HG03064 (cell line): Measurements from ENCODE around the gene RNASE7.

Source experiments
- ATAC-seq: cut with Tn5 transposase; IDR thresholded peaks from one replicate; pipeline ENCODE4 v1.9.1; 2021; ENCODE audit warnings: low read depth; ENCODE audit not compliant: unreplicated experiment

The RNASE7 gene

DNA sequence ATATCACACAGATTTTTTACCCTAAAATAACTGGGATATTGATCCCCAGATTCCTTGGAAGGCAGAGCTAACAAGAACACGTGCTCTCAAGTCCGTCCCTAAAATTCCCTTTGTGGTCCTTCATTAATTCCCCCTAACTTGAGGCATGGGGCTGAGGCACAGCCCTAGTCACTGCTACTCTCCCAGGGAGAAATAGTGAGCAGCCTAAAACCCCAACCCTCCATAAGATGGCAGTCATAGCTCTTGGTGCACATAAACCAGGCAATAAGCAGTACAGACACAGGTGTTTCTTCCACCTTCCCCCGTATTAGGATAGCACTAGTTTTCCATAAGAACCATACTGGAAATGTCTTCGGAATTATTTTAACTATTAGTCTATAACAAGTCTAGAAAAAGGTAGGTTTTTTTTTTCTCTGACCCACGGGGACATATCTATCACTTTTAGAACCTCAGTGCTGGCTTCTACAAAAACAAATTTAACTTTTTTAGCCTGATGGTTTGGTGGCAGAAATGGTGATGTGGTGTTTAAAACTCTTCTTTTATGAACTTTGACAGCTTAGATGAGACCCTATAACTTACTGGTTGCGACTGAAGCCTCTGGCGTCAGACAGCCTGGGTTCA is 24.8 kb downstream of the RNASE7 start:
- ATAC-seq, result no peak

DNA sequence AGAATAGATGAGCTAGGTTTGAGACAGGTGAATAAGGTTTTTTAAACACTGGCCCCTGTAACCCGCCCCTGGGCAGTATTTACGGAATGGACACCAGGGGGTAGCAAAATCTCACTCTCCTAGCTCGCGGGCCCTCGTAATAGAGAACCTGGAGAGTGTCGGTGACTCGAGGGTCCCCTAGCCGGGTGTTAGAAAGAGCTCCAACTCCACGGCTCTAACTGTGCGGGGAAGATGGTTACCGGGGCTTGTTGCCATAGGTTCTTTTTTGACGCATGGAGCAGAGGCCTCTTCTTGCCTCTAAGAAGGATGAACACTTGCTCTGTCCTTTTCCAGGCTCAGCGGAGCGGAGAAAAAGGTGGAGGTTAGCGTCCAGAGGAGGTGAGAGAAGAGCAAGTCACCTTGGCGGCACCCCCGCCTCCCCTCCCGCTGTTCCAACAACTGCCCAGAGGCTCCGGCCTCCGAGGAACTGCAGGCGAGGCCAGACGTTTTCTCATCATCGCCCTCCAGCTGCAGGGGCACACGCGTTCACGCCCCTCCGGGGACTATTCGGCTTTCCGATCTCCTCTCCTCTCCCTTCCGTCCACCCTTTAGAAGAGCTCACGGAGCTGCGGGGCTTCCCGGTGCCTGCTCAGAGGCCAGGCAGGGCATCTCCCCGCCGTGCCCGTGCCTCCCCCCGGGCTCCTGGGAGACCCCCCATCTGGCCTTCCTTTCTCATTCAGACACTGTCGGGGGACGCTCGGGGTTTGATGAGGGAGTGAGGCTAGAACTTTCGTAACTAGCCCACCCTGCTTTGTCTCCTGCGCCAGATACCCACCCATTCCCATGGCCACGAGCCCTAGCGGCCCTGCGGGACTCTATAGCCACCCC is 26.6 kb downstream of the RNASE7 start:
- ATAC-seq, result no peak

DNA sequence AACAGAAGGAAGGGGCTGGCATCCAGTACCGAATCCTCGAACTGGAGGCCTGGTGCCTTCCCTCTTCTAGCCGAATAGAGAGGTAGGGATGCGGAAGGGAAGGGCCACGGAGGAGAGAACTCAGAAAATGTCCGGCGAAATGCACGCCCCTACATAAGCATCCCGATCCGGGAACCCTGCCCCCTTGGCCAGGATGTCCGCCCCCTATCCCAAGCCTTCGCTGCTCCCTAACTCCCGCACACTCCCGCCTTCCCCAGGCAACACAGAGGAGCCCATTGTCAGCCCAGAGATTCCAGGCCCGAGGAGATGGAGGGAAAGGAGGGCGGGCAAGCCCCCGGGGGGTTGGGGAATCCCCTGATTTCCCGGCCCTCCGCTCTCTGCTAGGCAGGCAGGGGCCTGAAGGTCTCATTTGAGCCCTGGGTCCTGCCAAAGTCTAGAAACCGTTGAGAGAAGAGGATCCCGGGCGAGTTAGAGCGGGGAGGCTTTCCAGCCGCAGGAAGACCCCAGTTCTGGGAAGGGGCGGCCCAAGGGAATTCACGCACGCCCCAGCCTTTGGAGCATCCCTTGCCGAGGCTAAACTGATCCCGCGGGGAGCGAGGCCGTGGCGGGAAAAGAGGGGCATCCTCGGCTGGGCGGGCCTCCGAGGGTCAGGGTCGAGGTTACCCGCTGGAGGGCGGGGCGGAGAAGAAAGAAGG is 27.4 kb downstream of the RNASE7 start:
- ATAC-seq, result no peak

DNA sequence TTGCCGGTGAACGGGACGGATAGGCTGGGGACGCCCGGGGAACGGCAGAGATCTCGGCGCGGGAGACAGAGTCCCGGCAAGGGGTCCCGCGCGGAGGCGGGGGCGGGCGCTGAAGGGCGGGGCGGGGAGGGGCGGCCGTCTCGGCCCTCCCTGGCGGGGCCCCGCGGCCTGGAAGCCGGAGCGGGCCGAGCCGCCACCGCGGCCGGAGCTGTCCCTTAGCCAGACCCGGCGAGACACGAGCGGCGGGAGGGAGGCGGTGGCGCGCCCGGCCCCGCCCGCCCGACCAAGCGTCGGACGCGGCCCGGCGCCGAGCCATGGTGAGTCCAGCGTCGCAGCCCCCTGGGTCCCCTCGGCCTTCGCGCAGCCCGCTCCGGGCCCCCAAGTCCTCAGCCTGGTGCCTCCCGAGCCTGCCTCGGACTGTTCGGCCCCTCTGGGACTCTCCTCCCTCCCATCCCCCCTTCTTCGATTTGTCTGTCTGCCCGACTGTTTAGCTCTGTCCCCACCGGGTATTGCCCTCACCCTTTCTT is 28.0 kb downstream of the RNASE7 start, which contains the start of gene ARHGEF40:
Gene ARHGEF40, plus strand, starts transcription at position 222 of the 527 bp plus-strand sequence. Its CDS starts 93 bp downstream, at position 315.
- ATAC-seq, result no peak

DNA sequence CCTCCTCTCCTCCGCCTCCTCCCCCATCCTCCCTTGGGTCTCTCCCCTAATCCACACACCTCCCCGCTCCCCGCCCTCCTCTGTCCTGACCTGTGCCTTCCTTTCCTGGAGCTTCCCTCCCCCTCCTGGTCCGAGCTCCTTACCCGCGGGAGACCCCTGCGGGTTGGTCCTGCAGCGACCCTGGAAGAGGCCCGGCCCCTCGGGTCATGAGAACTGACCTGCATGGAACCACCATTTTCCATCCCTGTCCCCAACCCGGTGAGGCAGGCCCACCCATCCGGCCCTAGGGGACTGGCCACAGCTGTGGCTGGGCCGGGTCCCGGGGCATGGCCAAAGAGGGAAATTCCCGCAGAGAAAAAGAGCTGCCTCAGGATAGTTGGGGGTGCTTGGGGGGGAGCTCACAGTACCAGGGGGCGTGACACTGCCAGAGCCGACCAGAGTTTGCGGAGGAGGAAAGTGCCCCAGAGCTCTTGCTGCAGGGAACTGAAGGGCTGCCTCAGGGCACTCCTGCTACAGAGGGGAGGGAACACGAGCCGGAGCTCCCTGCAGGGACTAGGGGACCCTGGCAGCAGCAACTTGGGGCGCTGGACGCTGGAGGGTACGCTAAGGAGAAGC is 28.6 kb downstream of the RNASE7 start:
- no peak for ATAC-seq

DNA sequence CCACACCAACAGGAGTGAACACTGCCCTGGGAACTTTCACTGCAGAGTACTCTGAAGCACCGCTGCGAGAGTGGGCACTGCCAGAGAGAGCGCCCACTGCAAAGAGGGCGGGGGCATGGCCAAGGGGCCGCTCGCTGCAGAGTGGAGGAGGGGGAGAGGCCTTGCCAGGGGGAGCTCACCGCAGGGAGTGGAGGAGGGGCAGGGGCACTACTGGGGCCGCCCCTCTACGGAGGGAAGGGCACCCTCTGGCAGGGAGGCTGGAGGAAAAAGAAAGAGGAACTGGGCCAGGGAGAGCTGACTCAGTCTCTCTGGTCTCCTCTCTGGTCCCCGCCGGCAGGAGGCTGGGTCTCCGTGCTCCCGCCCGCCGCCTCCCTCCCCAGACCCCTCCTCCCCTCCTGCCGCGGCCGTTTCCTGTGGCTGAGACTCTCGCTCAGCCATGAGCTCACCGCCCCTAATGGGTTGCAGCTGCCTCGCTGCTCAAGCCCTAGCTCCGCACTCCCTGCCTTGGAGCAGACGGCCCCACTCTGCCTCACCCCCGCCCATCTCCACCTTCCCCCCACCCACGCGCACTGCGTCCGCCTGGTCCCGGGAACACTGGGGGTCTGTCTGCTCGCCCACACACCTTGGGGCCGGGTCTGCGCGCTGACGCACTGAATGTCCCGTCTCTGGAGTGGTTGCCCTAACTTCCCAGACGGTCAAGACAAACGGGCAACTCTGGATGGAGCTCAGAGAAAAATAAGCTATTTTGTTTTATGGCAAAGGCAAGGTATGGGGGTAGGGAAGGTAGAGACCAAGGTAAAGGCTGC is 29.3 kb downstream of the RNASE7 start:
- ATAC-seq, result peak; percentile 81

DNA sequence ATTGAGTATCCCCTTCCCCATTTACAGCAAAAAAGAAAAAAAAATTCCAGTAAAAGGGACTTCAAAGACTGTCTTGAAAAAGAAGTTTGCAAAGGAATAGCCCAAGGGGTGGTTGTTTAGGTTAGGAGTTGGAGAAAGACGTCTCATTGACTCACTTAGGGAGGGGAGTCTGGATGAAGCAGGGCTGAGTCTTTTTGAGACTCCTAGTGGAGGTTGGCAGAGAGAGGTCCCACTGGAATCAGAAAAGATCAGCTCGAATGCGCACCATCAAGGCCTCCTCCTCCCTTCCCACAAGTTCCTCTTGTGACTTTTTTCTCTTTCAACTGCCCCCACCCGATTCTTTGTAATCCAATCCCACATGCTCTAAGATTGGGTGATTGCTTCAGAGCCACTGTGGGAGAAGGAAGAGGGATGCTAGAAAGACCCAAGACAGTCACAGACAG is 29.9 kb downstream of the RNASE7 start:
- ATAC-seq, result no peak

DNA sequence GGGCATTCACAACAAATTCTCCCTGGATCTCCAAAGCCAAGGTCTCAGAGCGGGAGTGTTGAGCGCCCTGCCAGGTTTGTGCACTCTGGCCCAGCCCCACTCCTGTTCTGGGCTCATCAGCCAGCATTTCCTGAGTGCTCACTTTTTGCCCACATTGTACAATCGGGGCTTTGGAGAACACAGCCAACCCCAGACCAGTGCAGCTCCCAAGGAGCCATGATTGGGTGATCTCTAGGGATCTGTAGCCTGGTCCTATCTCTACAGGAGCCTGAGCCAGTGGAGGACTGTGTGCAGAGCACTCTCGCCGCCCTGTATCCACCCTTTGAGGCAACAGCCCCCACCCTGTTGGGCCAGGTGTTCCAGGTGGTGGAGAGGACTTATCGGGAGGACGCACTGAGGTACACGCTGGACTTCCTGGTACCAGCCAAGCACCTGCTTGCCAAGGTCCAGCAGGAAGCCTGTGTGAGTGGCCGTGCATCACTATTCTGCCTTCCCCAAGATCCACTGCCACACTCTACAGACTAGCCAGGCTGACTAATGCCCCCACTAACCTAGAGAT is 30.7 kb downstream of the RNASE7 start:
- ATAC-seq, result no peak

DNA sequence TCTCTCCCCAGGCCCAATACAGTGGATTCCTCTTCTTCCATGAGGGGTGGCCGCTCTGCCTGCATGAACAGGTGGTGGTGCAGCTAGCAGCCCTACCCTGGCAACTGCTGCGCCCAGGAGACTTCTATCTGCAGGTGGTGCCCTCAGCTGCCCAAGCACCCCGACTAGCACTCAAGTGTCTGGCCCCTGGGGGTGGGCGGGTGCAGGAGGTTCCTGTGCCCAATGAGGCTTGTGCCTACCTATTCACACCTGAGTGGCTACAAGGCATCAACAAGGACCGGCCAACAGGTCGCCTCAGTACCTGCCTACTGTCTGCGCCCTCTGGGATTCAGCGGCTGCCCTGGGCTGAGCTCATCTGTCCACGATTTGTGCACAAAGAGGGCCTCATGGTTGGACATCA is 31.8 kb downstream of the RNASE7 start:
- no peak for ATAC-seq

DNA sequence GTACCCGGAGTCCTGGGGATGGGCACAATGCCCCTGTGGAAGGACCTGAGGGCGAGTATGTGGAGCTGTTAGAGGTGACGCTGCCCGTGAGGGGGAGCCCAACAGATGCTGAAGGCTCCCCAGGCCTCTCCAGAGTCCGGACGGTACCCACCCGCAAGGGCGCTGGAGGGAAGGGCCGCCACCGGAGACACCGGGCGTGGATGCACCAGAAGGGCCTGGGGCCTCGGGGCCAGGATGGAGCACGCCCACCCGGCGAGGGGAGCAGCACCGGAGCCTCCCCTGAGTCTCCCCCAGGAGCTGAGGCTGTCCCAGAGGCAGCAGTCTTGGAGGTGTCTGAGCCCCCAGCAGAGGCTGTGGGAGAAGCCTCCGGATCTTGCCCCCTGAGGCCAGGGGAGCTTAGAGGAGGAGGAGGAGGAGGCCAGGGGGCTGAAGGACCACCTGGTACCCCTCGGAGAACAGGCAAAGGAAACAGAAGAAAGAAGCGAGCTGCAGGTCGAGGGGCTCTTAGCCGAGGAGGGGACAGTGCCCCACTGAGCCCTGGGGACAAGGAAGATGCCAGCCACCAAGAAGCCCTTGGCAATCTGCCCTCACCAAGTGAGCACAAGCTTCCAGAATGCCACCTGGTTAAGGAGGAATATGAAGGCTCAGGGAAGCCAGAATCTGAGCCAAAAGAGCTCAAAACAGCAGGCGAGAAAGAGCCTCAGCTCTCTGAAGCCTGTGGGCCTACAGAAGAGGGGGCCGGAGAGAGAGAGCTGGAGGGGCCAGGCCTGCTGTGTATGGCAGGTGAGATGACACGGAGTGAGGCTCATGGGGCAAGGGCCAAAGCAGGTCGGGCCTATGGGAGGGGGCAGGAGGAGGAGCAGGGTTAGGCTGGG is 32.5 kb downstream of the RNASE7 start:
- ATAC-seq, result no peak

DNA sequence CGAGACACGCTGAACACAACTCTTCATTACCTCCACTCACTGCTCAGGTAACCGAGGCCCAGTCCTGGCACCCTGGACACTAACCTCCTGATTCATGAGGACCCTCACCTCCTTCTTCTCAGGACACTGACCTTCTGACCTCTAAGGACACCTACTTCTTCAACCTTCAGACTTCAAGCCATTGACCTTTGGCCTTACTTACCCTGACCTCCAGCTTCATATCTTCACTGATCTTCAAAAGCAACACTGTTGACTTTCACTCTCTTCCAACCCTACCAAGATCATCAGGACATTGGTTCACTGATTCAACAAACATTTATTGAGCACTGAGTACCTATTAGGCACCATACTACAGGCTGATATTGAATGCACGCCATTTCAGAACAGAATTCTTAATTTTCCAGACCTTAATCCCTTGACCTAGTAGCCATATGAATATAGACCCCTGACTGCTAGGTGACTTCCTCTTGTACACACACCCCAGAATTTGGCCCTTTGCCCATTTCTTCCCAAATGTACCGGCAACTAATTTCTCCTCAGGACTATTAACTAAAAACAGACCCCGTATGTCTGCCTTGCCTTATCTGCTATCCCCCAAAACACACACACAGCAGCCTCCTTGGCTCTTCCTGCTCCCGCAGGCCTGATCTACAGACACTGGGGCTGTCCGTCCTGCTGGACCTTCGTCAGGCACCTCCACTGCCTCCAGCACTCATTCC is 33.7 kb downstream of the RNASE7 start:
- ATAC-seq, result no peak

DNA sequence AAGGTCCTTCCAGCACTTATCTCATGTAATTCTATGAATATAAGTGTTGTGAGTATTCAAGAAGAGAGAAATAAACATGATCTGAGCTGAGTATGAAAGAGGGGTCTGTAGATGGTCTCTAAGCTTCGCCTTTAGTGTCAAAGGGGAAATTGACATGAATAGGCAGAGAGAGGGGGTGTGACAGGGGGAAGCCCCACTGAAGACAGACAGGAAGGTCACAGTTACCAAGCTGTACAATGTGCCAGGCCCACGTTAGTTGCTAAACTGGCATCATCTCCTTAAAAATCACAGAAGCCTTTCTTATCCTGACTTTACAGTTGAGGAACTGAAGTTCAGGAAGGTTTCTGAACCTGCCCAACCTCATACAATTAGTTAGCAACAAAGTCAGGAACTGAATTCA is 35.5 kb downstream of the RNASE7 start:
- ATAC-seq, result no peak

DNA sequence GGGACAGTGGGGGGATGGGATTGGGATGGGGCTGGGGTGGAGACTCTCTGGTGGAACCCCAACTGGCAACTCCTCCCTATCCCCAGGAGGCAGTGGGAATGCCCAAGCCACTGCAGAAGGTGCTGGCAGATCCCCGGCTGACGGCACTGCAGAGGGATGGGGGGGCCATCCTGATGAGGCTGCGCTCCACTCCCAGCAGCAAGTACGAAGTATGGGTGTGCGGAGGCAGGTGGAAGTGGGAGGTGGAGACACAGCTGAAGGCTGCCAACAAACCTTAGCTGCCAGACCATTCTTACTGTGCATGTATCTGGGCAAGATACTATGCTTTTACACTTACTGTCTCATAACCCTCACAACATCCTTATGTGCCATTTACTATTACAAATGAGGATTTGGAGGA is 36.1 kb downstream of the RNASE7 start:
- no peak for ATAC-seq

DNA sequence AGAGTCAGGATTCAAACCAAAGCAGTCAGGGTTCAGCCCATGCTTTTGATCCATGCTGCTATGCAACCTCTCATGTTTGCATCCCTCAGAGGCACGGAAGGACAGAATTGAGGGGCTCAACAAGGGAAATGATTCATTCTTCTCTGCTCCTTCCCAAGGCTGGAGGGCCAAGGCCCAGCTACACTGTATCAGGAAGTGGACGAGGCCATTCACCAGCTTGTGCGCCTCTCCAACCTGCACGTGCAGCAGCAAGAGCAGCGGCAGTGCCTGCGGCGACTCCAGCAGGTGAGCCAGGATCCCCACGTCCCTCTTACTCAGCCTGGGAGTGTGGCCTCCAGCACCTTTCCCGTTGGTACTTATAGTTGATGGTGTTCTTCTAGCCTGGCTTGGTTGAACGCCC is 36.6 kb downstream of the RNASE7 start:
- ATAC-seq, result no peak

DNA sequence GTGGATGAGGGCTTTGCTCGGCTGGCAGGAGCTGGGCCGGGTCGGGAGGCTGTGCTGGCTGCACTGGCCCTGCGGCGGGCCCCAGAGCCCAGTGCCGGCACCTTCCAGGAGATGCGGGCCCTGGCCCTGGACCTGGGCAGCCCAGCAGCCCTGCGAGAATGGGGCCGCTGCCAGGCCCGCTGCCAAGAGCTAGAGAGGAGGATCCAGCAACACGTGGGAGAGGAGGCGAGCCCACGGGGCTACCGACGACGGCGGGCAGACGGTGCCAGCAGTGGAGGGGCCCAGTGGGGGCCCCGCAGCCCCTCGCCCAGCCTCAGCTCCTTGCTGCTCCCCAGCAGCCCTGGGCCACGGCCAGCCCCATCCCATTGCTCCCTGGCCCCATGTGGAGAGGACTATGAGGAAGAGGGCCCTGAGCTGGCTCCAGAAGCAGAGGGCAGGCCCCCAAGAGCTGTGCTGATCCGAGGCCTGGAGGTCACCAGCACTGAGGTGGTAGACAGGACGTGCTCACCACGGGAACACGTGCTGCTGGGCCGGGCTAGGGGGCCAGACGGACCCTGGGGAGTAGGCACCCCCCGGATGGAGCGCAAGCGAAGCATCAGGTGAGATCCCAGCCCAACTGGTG is 39.5 kb downstream of the RNASE7 start:
- no peak for ATAC-seq

DNA sequence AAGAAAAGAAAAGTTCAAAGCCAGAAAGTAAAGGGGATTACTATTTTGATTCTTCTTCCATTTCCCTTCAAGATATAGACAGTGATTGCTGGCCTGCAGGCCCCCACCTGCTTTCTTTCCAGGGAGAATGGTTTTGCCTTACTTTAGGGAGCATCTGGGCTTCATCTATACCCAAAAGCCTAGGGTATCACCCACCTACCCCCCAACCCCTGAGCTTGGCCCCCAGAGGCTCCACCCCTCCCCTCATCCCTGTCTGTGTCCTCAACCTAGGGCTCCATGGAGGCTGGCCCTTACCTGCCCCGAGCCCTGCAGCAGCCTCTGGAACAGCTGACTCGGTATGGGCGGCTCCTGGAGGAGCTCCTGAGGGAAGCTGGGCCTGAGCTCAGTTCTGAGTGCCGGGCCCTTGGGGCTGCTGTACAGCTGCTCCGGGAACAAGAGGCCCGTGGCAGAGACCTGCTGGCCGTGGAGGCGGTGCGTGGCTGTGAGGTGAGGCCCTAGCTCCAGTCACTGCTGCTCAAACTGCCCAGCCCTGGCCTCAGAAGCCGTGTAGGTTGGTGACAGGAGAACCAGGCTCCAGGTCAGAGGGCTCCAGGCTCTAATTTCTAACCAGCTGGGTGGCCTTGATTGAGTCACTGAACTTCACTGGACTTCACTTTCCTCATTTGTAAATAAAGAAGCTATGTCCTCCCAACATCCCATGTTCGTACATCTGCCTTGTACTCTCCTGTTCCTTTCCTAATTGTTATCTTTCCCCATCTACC is 41.6 kb downstream of the RNASE7 start:
- ATAC-seq, result no peak

DNA sequence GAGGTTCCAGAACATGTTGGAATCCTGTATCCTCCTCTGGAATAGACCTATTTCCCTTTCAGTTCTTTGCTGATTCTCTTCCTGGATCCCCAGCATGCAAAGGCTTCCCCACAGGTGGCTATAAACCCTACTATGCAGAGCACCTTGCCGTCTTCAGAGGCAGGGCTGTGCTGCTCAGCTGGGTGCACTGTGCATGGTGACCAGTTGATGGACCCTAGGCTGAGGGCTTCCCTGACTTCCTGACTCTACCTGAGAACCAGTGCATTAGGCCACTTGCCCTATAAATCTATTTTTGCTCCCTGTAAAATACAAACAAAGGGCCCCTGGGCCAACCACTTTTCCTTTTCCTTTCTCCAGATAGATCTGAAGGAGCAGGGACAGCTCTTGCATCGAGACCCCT is 42.2 kb downstream of the RNASE7 start:
- ATAC-seq, result no peak
